Measurements from ENCODE around the gene CREBRF.
"Not testable (repeated sequence)": the region's sequence is repeated elsewhere in the genome, so short reads cannot be mapped to it uniquely, and the experiment has no call there.

GRCh38 chr5:173032096-173032495 lies 24.1 kb upstream of the CREBRF start:
- TF ChIP-seq, protein P1, sequence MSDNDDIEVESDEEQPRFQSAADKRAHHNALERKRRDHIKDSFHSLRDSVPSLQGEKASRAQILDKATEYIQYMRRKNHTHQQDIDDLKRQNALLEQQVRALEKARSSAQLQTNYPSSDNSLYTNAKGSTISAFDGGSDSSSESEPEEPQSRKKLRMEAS (CRISPR knock-in tag; IDR thresholded peaks at IDR 0.05), result not testable (repeated sequence)
- TF ChIP-seq TAF1 (IDR thresholded peaks at IDR 0.05; ENCODE audit: control insufficient read depth, extremely low read depth, insufficient read depth, low read length, severe bottlenecking); THRB (CRISPR knock-in tag; conservative IDR thresholded peaks at IDR 0.05); FOSL1 (tag; conservative IDR thresholded peaks at IDR 0.05); CBX8 (IDR thresholded peaks at IDR 0.05; ENCODE audit: borderline replicate concordance, extremely low read depth, low read depth, low read length, poor library complexity, severe bottlenecking); NFIC (IDR thresholded peaks at IDR 0.05); POLR2A (conservative IDR thresholded peaks at IDR 0.05); ZHX1 (conservative IDR thresholded peaks at IDR 0.05; ENCODE audit: low read length); NRF1 (conservative IDR thresholded peaks at IDR 0.05 in 1 of 2, IDR thresholded peaks at IDR 0.05 in 1 of 2); ZFP30 (CRISPR knock-in tag; IDR thresholded peaks at IDR 0.05; ENCODE audit: borderline replicate concordance): not testable (repeated sequence)
- TF ChIP-seq, protein P2, sequence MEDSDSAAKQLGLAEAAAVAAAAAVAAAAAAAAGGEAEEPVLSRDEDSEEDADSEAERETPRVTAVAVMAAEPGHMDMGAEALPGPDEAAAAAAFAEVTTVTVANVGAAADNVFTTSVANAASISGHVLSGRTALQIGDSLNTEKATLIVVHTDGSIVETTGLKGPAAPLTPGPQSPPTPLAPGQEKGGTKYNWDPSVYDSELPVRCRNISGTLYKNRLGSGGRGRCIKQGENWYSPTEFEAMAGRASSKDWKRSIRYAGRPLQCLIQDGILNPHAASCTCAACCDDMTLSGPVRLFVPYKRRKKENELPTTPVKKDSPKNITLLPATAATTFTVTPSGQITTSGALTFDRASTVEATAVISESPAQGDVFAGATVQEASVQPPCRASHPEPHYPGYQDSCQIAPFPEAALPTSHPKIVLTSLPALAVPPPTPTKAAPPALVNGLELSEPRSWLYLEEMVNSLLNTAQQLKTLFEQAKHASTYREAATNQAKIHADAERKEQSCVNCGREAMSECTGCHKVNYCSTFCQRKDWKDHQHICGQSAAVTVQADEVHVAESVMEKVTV (CRISPR knock-in tag; IDR thresholded peaks at IDR 0.05), result not testable (repeated sequence)
- TF ChIP-seq, protein P3, sequence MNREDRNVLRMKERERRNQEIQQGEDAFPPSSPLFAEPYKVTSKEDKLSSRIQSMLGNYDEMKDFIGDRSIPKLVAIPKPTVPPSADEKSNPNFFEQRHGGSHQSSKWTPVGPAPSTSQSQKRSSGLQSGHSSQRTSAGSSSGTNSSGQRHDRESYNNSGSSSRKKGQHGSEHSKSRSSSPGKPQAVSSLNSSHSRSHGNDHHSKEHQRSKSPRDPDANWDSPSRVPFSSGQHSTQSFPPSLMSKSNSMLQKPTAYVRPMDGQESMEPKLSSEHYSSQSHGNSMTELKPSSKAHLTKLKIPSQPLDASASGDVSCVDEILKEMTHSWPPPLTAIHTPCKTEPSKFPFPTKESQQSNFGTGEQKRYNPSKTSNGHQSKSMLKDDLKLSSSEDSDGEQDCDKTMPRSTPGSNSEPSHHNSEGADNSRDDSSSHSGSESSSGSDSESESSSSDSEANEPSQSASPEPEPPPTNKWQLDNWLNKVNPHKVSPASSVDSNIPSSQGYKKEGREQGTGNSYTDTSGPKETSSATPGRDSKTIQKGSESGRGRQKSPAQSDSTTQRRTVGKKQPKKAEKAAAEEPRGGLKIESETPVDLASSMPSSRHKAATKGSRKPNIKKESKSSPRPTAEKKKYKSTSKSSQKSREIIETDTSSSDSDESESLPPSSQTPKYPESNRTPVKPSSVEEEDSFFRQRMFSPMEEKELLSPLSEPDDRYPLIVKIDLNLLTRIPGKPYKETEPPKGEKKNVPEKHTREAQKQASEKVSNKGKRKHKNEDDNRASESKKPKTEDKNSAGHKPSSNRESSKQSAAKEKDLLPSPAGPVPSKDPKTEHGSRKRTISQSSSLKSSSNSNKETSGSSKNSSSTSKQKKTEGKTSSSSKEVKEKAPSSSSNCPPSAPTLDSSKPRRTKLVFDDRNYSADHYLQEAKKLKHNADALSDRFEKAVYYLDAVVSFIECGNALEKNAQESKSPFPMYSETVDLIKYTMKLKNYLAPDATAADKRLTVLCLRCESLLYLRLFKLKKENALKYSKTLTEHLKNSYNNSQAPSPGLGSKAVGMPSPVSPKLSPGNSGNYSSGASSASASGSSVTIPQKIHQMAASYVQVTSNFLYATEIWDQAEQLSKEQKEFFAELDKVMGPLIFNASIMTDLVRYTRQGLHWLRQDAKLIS (CRISPR knock-in tag; IDR thresholded peaks at IDR 0.05), result not testable (repeated sequence)
- TF ChIP-seq, protein P4, sequence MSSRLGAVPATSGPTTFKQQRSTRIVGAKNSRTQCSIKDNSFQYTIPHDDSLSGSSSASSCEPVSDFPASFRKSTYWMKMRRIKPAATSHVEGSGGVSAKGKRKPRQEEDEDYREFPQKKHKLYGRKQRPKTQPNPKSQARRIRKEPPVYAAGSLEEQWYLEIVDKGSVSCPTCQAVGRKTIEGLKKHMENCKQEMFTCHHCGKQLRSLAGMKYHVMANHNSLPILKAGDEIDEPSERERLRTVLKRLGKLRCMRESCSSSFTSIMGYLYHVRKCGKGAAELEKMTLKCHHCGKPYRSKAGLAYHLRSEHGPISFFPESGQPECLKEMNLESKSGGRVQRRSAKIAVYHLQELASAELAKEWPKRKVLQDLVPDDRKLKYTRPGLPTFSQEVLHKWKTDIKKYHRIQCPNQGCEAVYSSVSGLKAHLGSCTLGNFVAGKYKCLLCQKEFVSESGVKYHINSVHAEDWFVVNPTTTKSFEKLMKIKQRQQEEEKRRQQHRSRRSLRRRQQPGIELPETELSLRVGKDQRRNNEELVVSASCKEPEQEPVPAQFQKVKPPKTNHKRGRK (tag; IDR thresholded peaks at IDR 0.05), result not testable (repeated sequence)
